ENCODE results near the gene BMPR1A.

Gene BMPR1A

DNA sequence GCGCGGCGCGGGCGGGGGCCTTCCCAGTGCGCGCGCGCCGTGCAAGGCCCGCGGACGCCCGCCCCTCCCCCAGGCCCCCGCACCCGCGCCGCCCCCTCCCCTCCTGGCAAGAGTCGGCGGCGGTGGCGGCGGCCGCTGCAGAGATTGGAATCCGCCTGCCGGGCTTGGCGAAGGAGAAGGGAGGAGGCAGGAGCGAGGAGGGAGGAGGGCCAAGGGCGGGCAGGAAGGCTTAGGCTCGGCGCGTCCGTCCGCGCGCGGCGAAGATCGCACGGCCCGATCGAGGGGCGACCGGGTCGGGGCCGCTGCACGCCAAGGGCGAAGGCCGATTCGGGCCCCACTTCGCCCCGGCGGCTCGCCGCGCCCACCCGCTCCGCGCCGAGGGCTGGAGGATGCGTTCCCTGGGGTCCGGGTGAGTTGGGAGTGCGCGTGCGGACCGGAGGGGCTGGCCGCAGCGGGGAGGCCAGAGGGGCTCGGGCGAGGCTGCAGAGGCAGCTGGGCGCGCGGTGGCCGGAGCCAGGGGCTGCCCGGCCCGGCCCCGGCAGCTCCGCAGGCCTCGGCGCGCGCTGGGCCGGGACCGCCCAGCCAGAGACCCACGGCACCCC is at the start of gene BMPR1A:
BMPR1A (plus strand) TSS at position 109 of the 602 bp plus-strand sequence. CDS start 119,400 bp downstream, outside the sequence.
- FAIRE-seq = peak; percentile 73
- peak; percentile 86 for DNase-seq (ENCODE audit: insufficient read length, low spot score)
- peak; percentile 72 for TF ChIP-seq POLR2A (IDR thresholded peaks at IDR 0.05; ENCODE audit: low read depth, low read length)

DNA sequence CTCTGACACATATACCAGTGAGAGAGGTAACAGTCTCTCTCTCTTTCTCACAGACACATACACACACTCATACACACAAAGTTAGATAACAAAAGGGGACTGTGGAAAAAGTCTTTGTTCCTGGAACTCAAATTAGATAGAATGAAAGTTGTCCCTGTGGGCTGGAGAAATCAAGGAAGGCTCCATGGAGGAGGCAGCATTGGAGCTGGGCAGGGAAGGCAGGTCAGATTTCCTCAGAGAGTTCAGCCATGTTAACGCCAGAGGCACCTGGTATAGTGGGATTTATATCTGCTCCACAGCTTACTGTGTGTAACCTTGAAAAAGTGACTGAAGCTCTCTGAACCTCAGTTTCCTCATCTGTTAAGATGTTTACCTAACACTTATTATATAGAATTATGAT is 49.4 kb upstream of the BMPR1A start:
- no peak for TF ChIP-seq POLR2A (IDR thresholded peaks at IDR 0.05; ENCODE audit: low read depth, low read length)
- DNase-seq (ENCODE audit: insufficient read length, low spot score) = no peak
- FAIRE-seq = no peak

DNA sequence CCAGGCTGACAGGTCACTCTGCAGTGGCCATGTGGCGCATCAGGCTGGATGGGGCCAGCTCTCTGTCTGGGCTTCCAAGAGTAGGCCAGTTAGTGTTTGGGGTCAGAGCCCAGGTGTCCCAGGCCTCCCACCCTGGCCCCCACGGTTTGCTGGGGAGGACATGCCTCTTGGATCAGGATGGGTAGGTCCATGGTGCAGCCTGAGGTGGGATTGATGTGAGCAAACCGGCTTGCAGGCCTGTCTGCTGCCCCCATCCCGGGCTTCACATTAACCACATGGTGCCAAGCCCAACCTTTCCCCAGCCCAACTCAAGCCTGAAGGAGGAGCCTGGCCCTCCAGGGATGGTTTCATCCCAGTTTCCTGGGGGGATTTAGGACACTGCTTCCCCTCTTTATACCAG is 48.9 kb upstream of the BMPR1A start:
- no peak for DNase-seq (ENCODE audit: insufficient read length, low spot score)
- TF ChIP-seq POLR2A (IDR thresholded peaks at IDR 0.05; ENCODE audit: low read depth, low read length) = no peak
- no peak for FAIRE-seq

DNA sequence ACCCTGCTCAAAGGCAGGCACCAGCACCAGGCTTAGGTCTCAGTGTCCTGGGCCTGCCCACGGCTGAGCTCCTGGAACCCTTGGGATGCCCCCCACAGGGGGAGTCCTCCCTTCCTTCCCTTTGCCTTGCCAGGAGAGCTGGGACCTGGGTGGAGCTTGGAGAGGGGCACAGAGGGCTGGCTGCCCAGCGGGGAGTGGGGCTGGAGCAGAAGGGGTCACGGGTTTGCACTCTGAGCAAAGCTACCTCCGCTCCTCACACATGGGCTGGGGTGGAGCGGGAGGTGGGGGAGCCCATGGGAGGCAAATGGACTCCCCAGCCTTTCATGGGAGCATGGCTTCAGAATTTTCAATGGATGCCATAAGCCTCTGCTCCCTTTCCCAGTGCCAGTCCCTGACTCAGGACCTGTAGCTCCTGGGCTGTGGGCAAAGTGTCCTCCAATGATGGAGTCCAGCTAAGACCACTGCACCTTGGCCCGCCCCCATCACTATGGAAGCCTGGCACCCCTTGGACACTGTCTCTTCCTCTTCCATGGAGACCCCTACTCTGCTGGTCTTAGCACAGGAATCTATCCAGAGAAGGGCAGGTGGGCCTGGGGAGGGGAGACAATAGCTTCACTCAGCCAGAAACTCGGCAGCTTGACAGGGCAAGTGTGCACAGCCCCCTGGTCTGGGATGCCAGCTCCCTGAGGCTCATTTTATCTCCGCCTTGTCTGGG is 48.2 kb upstream of the BMPR1A start:
- no peak for TF ChIP-seq POLR2A (IDR thresholded peaks at IDR 0.05; ENCODE audit: low read depth, low read length)
- FAIRE-seq = no peak

DNA sequence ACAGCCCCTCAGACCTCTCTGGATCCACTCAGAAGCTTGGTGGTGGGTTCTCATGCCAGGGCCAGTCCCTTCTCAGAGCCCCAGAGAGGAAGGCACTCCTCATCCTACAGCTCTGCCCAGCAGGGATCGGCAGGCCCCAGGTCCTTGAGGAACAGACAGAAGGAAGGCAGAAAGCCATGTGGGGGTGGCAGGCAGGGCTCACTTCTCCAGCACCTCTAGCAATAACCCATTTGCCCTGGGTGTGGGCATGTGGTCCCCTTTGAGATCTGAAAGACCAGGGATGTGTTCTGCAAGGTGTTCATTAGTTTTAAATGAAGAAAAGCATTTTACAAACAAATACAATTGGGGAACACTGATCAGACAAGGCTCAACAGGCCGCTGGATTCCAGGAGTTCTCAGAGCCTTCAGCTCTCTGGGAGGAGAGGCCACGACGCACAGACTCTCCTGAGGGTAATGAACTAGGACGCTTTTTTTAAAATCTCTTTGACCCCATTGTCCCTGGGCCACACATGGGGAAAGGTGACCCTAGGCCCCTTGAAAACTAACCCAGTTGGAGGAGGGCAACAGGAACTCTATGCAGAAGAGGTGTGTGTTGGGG is 47.5 kb upstream of the BMPR1A start:
- FAIRE-seq = no peak
- TF ChIP-seq POLR2A (IDR thresholded peaks at IDR 0.05; ENCODE audit: low read depth, low read length) = no peak
- no peak for DNase-seq (ENCODE audit: insufficient read length, low spot score)

More for the DNA sequence above, 48.2 kb upstream of the BMPR1A start:
- DNase-seq (ENCODE audit: insufficient read length, low spot score) = no peak

DNA sequence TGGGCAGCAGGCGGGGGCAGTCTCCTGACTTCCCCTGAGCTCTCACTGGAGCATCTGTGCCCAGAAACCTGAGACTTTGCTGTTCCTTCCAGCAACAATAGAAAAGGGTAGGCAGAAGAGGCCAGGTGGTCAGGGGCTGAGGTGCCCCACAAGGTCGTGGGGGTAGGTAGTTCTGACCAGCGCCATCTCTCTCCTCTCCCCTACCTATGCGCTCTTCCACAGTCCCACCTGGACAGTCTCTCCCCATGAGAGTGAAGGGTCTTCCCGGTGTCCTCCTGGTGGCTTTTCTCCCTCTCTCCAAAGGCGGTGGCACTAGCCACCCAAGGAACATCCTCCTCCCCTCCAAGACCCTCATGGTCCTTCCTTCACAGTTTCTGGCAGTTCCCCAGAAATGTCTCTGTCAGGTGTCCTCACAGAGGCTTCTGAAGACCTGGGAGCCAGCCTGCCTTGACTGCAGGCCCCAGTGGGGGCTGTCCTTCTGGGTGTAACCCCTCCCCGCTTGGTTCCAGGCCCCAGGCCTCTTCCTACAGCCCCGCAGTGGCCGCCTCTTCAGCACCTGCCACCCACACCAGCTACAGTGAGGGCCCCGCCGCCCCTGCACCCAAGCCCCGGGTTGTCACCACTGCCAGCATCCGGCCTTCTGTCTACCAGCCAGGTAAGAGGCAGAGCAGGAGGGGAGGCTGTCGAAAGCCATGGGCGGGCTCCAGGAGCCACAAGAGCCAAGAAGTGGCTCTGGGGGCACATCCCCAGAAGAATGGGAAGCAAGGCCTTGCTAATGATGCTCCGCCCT is 46.8 kb upstream of the BMPR1A start:
- FAIRE-seq (no peak), DNase-seq (ENCODE audit: insufficient read length, low spot score) (no peak)
- no peak for TF ChIP-seq POLR2A (IDR thresholded peaks at IDR 0.05; ENCODE audit: low read depth, low read length)

DNA sequence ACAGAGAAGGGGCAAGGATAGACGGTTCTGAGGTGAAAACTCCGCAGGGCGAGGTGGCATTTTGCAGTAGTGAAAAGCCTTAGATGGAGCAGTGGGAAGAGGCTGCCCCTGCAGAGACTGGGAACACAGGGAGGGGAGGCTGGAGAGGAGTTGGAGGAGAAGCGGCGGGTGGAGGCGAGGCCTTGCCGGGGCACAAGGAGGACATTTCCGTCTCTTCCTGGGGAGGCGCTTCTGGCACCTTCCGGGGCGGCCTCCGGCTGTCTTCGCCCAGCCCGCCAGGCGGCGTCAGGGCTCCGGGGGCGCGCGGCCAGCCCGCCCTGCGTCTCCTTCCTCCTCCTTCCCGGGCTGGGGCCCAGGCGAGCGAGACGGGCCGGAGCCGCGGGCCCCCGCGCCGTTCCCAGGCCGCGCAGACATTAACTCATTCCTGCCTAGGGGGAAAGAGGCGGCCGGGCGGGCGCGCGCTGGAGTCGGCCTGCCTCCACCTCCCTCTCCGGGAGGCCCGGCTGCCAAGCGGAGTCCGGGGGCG is 45.4 kb upstream of the BMPR1A start:
- TF ChIP-seq POLR2A (IDR thresholded peaks at IDR 0.05; ENCODE audit: low read depth, low read length) = peak; percentile 51
- FAIRE-seq (peak; percentile 53), DNase-seq (ENCODE audit: insufficient read length, low spot score) (peak; percentile 98)

DNA sequence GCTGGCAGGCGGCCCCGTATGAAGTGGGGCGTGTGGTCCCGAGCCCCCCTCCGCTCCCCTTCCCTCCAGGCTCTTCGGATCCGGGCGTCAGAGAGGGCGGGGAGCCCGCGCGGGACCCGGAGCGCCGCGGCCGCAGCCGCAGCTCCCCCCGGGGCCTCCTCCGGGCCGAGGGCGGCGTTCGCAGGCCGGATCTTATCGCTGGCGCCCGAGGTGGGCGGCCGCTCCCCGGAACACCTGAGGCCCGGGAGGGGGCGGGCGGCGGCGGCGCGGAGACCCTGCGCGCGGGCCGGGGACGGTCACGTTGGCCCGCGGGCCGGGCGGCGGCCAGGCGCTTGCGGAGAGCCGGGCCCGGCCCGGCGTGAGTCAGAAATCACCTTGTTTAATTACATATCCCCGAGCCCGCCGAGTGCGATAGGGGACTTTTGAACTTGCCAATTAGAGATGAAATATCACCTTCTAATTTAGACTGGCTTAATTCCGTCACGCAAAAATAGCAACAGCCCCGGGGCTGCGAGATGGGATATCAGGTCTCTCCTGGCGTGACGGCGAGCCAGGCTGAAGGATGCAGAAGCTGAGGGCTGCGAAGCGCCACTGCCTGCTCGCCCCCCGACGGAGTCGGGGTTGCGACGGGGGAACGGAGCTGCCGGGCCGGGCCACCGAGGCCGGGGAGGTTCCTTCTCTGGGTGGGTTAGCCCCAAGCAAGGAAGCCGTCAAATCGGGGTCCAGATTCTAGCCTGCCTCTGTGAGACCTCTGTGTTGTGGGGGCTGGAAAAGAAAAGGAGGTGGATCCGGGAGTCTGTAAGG is 44.7 kb upstream of the BMPR1A start:
- FAIRE-seq (no peak), DNase-seq (ENCODE audit: insufficient read length, low spot score) (peak; percentile 74)
- TF ChIP-seq POLR2A (IDR thresholded peaks at IDR 0.05; ENCODE audit: low read depth, low read length) = no peak; the same call in 1 of the 2 replicates

DNA sequence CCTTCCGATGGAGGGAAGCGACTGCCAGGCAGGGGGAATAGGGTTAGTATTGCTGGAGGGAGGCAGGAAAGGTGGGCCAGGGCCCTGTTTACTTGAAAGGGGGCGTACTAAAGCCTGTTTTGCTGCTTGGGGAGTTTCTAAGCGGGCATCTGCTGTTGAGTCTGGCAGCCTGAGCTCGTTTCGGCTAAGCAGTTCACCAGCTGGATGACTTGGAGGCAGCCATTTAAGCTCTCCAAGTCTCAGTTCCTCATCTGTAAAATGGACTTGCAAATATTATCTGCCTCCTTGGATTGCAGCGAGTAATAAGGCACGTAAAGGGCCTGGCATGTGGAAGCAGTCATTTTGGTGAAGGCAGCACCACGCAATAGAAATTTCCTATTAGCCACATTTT is 44.1 kb upstream of the BMPR1A start:
- FAIRE-seq (no peak), DNase-seq (ENCODE audit: insufficient read length, low spot score) (no peak)
- TF ChIP-seq POLR2A (IDR thresholded peaks at IDR 0.05; ENCODE audit: low read depth, low read length) = no peak

DNA sequence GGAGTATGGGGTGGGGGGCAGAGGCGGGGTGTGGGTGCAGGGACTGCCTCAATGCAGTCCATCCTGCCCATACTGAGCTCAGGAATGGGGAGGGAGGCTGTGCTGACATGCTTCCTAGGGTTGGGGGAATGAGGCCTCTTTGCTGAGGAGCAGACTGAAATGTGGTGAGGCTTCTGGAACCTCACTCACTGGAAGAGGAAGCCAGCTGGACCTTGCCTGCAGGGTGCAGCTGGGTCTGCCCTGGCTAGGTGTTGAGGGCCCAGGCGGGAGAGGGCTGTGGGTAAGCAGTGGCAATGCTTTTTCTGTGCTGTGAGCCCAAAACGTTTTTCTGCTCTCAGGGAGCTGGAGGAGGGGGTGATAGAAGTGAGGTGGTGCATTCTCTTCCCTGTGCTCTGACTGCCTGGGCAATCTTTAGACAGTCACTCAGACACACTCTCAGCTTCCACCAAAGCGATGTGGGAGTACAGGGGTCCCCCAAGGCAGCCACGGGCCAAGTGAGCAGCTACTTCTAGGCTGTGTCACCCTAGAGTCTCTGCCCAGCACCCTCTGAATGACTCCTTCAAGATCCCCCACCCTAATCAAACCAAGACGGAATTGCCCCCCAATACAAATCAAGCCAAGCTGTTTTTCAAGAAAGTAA is 41.1 kb upstream of the BMPR1A start:
- no peak for TF ChIP-seq POLR2A (IDR thresholded peaks at IDR 0.05; ENCODE audit: low read depth, low read length)
- no peak for FAIRE-seq
- no peak for DNase-seq (ENCODE audit: insufficient read length, low spot score)

DNA sequence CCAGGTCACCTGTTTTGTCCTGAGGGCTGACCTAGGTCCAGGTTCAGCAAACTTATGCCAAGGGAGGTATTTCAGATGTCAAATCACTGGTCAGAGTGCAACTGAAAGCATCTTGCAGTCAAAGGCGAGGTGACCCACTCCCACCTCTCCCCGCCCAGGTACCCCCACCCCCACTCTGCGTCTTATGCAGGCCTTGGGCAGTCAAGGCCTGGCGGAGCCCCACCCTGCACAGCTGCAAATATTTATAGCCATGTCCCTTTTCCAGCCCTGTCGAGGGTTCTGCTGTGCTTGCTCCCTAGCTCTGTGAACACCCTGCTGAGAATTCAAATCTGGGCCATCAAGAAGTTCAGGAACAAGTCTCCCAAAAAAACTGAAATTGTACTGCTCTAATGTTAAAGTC is 40.6 kb upstream of the BMPR1A start:
- FAIRE-seq = no peak
- TF ChIP-seq POLR2A (IDR thresholded peaks at IDR 0.05; ENCODE audit: low read depth, low read length) = no peak
- no peak for DNase-seq (ENCODE audit: insufficient read length, low spot score)

DNA sequence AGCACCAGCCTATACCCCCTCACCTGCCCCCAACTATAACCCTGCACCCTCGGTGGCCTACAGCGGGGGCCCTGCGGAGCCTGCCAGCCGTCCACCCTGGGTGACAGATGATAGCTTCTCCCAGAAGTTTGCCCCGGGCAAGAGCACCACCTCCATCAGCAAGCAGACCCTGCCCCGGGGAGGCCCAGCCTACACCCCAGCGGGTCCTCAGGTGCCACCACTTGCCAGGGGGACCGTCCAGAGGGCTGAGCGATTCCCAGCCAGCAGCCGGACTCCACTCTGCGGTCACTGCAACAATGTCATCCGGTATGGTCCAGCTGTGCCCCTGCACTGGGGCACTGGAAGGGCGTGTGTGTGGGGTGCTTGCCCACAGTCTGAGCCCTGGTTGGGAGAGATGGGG is 40.0 kb upstream of the BMPR1A start:
- FAIRE-seq = no peak
- DNase-seq (ENCODE audit: insufficient read length, low spot score) = no peak
- no peak for TF ChIP-seq POLR2A (IDR thresholded peaks at IDR 0.05; ENCODE audit: low read depth, low read length)

DNA sequence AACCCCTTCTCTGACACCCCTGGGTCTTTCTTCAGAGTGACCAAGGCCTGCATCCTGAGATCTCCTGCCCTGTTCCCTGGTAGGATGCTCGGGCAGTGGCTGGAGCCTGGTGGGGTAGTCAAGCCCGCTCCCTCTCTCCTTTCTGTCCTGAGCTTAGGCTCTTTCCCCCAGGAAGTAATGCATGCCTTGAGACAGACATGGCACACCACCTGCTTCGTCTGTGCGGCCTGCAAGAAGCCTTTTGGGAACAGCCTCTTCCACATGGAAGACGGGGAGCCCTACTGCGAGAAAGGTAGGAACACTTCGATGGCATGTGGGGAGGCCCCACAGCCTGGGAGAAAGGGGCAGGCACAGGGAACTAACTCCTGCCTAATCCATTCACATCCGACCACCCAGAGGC is 37.9 kb upstream of the BMPR1A start:
- FAIRE-seq = no peak
- DNase-seq (ENCODE audit: insufficient read length, low spot score) = no peak
- no peak for TF ChIP-seq POLR2A (IDR thresholded peaks at IDR 0.05; ENCODE audit: low read depth, low read length)
